ENCODE results near the gene WDFY4. TPM values are rescaled to one million over a fixed set of nuclear protein-coding genes. Genes with fewer than 3 reads are reported as not detected.

WDFY4 gene
- total RNA-seq, 1 experiment from 2014 or later, result not detected

GRCh38 chr10:48839809-48840679, 155.4 kb downstream of the WDFY4 start:
- Histone ChIP-seq H4K5ac (ENCODE audit: insufficient read length, low read depth, low read length) (no peak overlapping the region), H3T11ph (ENCODE audit: low read length) (no peak overlapping the region), H3K9me3 (ENCODE audit: control insufficient read depth, low read depth, low read length) (no peaks in the 10 kb centered on the region), H2BK20ac (ENCODE audit: low read depth, low read length, poor library complexity, severe bottlenecking) (no peak overlapping the region), H3K4me2 (ENCODE audit: insufficient read depth, insufficient read length, low read length) (no peak overlapping the region), H4K20me1 (ENCODE audit: control insufficient read depth, insufficient read depth, insufficient read length) (no peaks in the 10 kb centered on the region), H3K9ac (ENCODE audit: extremely low read depth, insufficient read length, low read length) (no peak overlapping the region), H3K79me1 (ENCODE audit: insufficient read depth, low read depth, low read length, poor library complexity, severe bottlenecking) (no peaks in the 10 kb centered on the region), H3K27ac (ENCODE audit: insufficient read length, low read depth, low read length) (no peak overlapping the region), H3K23me2 (ENCODE audit: insufficient read length, low read depth, low read length, poor library complexity, severe bottlenecking) (no peaks in the 10 kb centered on the region), H2BK15ac (ENCODE audit: low read depth, low read length) (no peak overlapping the region), H4K91ac (ENCODE audit: insufficient read length, low read depth, low read length) (no peak overlapping the region), H3K23ac (ENCODE audit: insufficient read length, low read depth, low read length) (no peak overlapping the region), H3K4ac (ENCODE audit: low read depth, low read length) (no peak overlapping the region), H2BK12ac (ENCODE audit: insufficient read length, low read depth, low read length) (no peak overlapping the region), H2BK5ac (ENCODE audit: insufficient read length, low read length) (no peak overlapping the region), H3K79me2 (ENCODE audit: insufficient read depth, low read length) (no peaks in the 10 kb centered on the region), H3K56ac (ENCODE audit: insufficient read length, low read depth, low read length) (no peak overlapping the region), H2BK120ac (ENCODE audit: low read depth, low read length, poor library complexity, severe bottlenecking) (no peak overlapping the region), H4K8ac (replicated peaks; ENCODE audit: insufficient read length, low read depth, low read length) (no peak overlapping the region), H3K27me3 (ENCODE audit: insufficient read depth, low read length) (no peaks in the 10 kb centered on the region), H3K18ac (ENCODE audit: insufficient read length, low read depth, low read length) (no peak overlapping the region), H3K4me1 (ENCODE audit: insufficient read depth, low read length) (no peaks in the 10 kb centered on the region), H2AFZ (ENCODE audit: low read length) (no peak overlapping the region), H2AK5ac (ENCODE audit: insufficient read length, low read length) (no peak overlapping the region), H3K14ac (ENCODE audit: insufficient read depth, low read length) (no peak overlapping the region)
- peak overlapping the region in 1 of 3 experiments; percentile 7; a peak in 1 of 7 replicates for H3K27ac Mint-ChIP-seq
- no peaks in the 10 kb centered on the region for H3K36me3 Mint-ChIP-seq (ENCODE audit: insufficient read depth in 1 of 3, low read depth in 3 of 3)
- TF ChIP-seq CTCF (conservative IDR thresholded peaks at IDR 0.05), result no peak
- H3K4me3 Mint-ChIP-seq, result no peak overlapping the region
- 100% methylated on average over 1 of the region's 10 CpGs for WGBS (ENCODE audit: extremely low coverage, insufficient read length, low lambda C conversion rate)
- H3K9me3 Mint-ChIP-seq, result no peaks in the 10 kb centered on the region
- peaks cover 0 to 10% of the 10 kb centered on the region in 2 experiments; a peak in 1 of 4 replicates for H3K4me1 Mint-ChIP-seq
- DNase-seq, result no peak
- H3K27me3 Mint-ChIP-seq (ENCODE audit: low read depth), result peaks cover 2% of the 10 kb centered on the region; the same call in 1 of the 2 replicates

Data from H9 (cell line).